GM12872 (cell line): ENCODE data around the gene TDO2.

Experiments
- CTCF ChIP-seq: IDR thresholded peaks from 3 replicates; pipeline ENCODE4 v1.5.1; 2011; ENCODE audit warnings: low read depth, mild to moderate bottlenecking, low read length, moderate library complexity; ENCODE audit not compliant: insufficient read depth

TDO2 gene

GRCh38 chr4:155879767-155880166 is 23.7 kb upstream of the TDO2 start:
- TF ChIP-seq CTCF, result no peak

GRCh38 chr4:155881555-155881954 is 21.9 kb upstream of the TDO2 start:
- no peak for TF ChIP-seq CTCF

GRCh38 chr4:155883895-155884294 is 19.6 kb upstream of the TDO2 start:
- no peak for TF ChIP-seq CTCF

GRCh38 chr4:155885666-155886065 is 17.8 kb upstream of the TDO2 start:
- TF ChIP-seq CTCF, result no peak

GRCh38 chr4:155887045-155887444 is 16.5 kb upstream of the TDO2 start:
- TF ChIP-seq CTCF, result no peak

- TF ChIP-seq CTCF, result no peak
Observed at GRCh38 chr4:155887847-155888570, 15.5 kb upstream of the TDO2 start.

- no peak for TF ChIP-seq CTCF
Observed at GRCh38 chr4:155889031-155889793, 14.3 kb upstream of the TDO2 start.
